Hematopoietic multipotent progenitor cell (in vitro differentiated cells): ENCODE data around the gene RAB10. TPM values are rescaled to one million over a fixed set of nuclear protein-coding genes. Genes with fewer than 3 reads are reported as not detected.

Experiments used
- DNase-seq, 3 donors: peaks; one replicate each; pipeline ENCODE4 v3.0.0-alpha.2; 2011 to 2015; ENCODE audit warnings: low read depth in 2 of 3, low spot score in 2 of 3
- small RNA-seq: library from RNA; depleted of rRNA; stranded (forward); fragments of <200 nt; gene quantifications from one replicate; pipeline ENCODE3, GENCODE V24; 2012
- total RNA-seq: library from RNA; depleted of rRNA; stranded (reverse); fragments of >200 nt; gene quantifications from one replicate; pipeline ENCODE4 v1.2.3, GENCODE V29; 2012

Gene RAB10
- total RNA-seq, 1 donor: 29.1 TPM

DNA sequence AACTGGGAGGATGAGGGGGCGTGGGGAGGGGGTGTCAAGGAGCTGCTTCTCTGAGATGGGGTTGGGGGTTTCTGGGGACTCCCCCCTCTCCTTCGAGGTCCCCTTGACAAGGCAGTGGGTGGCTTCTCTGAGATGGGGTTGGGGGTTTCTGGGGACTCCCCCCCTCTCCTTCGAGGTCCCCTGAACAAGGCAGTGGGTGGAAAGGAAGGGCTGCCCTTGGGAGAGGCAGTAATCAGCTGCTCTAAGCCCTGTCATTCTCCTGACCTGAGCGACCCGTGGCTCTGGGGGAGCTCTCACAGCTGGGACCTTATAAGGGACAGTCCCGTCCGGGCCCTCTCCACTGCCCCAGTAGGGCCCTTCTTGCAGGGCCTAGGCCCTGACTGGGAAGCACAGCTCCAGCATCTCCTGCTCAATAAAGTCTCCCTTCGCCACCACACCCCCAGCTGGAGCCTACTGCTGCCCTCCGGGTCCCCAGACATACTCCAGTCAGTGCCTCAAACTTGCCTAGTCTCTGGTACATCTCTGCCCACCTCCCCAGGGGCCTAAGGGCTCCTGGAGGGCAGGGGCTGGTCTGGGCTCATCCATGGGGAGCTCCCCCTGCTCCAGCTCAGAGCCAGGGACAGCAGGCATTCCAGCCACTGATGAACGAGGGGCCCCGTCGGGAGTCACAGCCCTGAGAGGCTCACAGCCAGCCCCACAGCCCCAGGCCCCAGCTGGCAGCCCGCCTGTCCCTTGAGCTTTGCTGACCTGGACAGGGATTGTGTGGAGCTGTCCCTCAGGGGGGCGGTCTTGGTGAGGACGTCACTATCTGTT lies 141.8 kb downstream of the RAB10 start:
- DNase-seq: no peak

GRCh38 chr2:26176279-26176615 lies 142.4 kb downstream of the RAB10 start:
- DNase-seq: no peak

DNA sequence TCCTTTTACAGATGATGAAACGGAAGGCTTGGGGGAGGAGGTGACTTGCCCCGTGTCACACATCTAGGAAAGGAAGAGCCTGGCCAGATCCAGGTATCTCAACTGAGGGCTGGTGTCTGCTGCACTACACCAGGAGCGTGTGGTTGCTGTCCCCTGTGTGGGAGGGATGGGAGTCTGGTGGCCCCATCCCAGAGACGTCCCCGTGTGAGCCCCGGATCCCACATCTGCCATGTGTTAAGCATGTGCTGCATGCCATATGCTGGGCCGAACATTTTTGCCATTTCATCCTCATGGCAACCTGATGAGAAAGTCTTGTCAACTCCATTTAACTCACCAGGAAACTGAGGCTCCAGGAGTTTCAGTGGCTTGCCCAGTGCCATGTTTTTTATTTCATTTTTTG lies 143.2 kb downstream of the RAB10 start:
- DNase-seq: no peak

DNA sequence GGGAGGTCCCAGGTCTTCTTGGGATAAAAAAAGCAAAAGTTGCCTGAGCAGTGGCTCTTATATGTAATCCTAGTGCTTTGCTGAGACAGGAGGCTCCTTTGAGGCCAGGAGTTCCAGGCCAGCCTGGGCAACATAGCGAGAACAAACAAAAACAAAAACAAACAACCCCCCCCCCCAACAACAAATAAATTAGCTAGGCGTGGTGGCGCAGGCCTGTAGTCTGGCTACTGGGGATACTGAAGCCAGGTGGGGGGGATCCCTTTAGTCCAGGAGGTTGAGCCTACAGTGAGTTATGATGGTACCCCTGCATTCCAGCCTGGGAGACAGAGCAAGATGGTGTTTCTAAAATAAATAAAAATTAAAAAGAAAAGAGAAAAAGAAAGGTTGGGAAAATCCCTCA lies 144.4 kb downstream of the RAB10 start:
- no peak for DNase-seq

GRCh38 chr2:26178746-26179436 lies 145.0 kb downstream of the RAB10 start:
- DNase-seq: peak in 1 of 3 donors; percentile 31

DNA sequence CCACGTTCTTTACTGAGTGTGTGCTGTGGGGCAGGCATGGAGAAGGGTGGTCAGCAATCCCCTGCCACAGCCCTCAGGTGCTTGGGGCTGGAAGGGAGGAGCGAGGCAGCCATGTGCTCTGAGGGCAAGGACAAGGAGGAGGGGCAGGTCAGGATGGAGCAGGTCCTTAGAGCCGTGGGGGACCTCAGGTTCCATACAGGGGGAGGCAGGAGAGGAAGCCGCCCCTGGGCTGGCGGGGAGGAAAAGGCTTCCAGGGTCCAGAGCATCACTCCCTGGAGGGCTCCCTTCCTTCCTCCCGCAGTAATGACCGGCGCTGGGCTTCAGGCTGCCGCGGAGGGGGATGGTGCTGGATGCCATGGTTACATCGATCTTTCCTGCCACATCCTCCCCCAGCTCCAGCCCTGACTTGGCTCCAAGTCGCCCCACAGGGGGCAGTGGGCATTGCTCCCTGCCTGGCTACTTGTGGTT lies 145.6 kb downstream of the RAB10 start:
- no peak for DNase-seq

DNA sequence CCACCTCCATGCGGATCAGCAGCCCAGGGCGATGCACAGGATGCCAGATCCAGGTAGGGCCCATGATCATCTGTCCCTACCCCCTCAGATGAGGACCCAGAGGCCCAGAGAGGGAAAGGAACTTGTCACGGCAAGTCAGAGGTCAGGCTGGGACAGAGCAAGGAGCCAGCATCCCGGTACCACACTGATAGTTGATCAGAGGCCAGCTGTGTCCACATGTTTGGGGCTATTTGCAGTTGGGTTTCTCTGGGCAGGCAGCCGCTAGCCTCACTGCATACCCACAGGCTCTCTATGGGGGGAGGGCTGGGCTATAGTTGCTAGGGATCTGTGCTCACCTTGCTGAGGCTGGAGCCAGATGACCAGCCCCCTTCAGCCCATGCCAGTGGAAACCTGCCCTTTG lies 148.6 kb downstream of the RAB10 start:
- no peak for DNase-seq

DNA sequence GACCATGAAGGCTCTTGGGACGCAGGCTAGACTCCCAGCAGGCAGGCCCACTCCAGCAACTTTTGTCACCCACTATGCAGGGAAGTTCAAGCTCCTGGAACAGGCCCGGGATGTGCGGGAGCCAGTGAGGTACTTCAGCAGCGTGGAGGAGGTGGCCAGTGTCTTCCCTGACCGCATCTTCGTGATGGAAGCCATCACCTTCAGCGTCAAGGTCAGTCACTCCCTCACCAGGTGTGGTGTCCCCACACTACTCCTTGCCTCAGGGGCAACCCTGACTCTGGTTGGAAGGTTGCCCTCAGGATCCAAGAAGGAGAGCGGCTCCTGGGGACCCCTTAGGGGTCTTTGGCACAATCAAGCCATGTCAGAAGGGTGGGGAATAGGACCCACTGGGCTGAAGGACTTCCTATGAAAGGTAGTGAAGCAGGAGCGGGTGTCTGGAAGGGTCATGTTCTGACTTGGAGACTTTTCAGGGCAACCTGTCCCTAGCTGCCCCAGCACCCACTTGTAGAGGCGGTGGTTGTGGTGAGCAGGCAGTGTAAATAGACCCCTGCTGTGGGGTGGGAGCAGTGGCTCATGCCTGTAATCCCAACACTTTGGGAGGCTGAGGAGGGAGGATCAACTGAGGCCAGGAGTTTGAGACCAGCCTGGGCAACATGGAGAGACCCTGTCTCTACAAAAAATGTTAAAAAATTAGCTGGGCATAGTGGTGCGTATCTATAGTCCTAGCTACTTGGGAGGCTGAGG lies 149.2 kb downstream of the RAB10 start:
- no peak for DNase-seq

GRCh38 chr2:26184121-26184520 lies 150.2 kb downstream of the RAB10 start:
- no peak for DNase-seq

DNA sequence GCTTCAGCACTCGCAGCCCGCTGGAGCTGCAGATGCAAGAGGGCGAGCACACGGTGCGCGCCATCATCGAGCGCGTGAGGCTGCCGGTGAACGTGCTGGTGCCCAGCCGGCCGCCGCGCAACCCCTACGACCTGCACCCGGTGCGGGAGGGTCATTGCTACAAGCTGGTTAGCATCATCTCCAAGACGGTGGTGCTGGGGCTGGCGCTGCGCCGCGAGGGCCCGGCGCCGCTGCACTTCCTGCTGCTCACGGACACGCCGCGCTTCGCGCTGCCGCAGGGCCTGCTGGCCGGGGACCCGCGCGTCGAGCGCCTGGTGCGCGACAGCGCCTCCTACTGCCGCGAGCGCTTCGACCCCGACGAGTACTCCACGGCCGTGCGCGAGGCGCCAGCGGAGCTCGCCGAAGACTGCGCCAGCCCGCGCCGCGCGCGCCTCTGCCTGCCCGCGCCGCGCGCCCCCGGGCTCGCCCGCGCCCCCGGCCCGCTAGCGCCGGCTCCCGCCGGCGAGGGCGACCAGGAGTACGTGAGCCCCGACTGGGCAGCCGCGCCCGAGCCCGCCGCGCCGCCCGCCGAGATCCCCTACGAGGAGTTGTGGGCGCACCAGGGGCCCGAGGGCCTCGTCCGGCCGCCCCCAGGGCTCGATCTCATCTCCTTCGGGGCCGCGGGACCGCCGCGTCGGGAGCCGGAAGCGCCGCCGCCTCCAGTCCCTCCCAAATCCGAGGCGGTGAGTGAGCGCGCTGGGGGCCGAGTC lies 150.8 kb downstream of the RAB10 start:
- peak; percentile 85 to 91 (median 87) for DNase-seq

GRCh38 chr2:26185304-26185928 lies 151.5 kb downstream of the RAB10 start:
- DNase-seq: no peak

- no peak for DNase-seq
These were observed 152.3 kb downstream of the RAB10 start for GRCh38 chr2:26185954-26186770.

Small RNA genes within 50 kb of the gene (small RNA-seq; reads per million reads assigned to genes)
- gene RNU6-942P (not detected), gene UQCRHP2 (not detected)

Other genes starting within 250 kb of the RAB10 start
- gene ASXL2, start 155.6 kb upstream of the RAB10 start, total RNA-seq: 8.1 TPM
- gene KIF3C, start 51.6 kb upstream of the RAB10 start, total RNA-seq: 8.1 TPM
- 0.54 TPM for gene GAREM2, start 139.0 kb downstream of the RAB10 start, total RNA-seq
- 111 TPM for gene HADHA, start 210.5 kb downstream of the RAB10 start, total RNA-seq
- 82.9 TPM for gene HADHB, start 210.9 kb downstream of the RAB10 start, total RNA-seq